HEK293 (cell line): ENCODE measurements around the gene HEBP2.

Experiments
- CTCF ChIA-PET: fragments of 350-600 bp; formaldehyde crosslinking; extraction: SDS; loops from one replicate; lab custom pipeline; 2021; ENCODE audit warnings: antibody characterized with exemption; lab: Yijun Ruan, JAX
- POLR2A ChIA-PET: fragments of 300-600 bp; formaldehyde crosslinking; extraction: SDS; loops from one replicate; lab custom pipeline; 2020; ENCODE audit warnings: antibody characterized with exemption, inconsistent platforms; lab: Yijun Ruan, JAX
- H3K27ac ChIP-seq: fragments of 200-500 bp; sonication (Bioruptor generic); 2 replicates; pipeline ENCODE4 v1.5.1; 2014; ENCODE audit warnings: low read depth, low read length, control low read depth, inconsistent platforms; ENCODE audit errors: extremely low read depth
- H3K36me3 ChIP-seq, 2 experiments: fragments of 200-500 bp in 1 of 2; sonication (Bioruptor generic) in 1 of 2; 1 replicate in 1 of 2; 2 replicates in 1 of 2; pipeline ENCODE4 v1.5.1; 2014 to 2017; ENCODE audit warnings: inconsistent platforms in 2 of 2, low read length in 2 of 2; ENCODE audit not compliant: control insufficient read depth in 2 of 2, insufficient read depth in 1 of 2
- H3K4me1 ChIP-seq: fragments of 200-500 bp; sonication (Bioruptor generic); 2 replicates; pipeline ENCODE4 v1.5.1; 2014; ENCODE audit warnings: mild to moderate bottlenecking, low read length, inconsistent platforms; ENCODE audit not compliant: control insufficient read depth, insufficient read depth
- H3K4me3 ChIP-seq: 2 replicates; pipeline ENCODE4 v1.5.1; 2011; ENCODE audit warnings: low read depth, mild to moderate bottlenecking, control low read depth, low read length, moderate library complexity
- H3K9me3 ChIP-seq: fragments of 200-500 bp; sonication (Bioruptor generic); 2 replicates; pipeline ENCODE4 v1.5.1; 2014; ENCODE audit warnings: low read depth, low read length, inconsistent platforms; ENCODE audit not compliant: control insufficient read depth, insufficient read depth
- BCL6B ChIP-seq: fragments of 450-650 bp; formaldehyde crosslinking; IDR thresholded peaks from 2 replicates; pipeline ENCODE4 v1.5.1; 2017; ENCODE audit warnings: missing biosample characterization, missing genetic modification characterization
- IKZF3 ChIP-seq: fragments of 450-650 bp; IDR thresholded peaks from 2 replicates; pipeline ENCODE4 v1.5.0; 2018; ENCODE audit warnings: missing biosample characterization, mild to moderate bottlenecking, missing genetic modification characterization, moderate library complexity
- INSM2 ChIP-seq: fragments of 450-650 bp; formaldehyde crosslinking; IDR thresholded peaks from 2 replicates; pipeline ENCODE4 v1.5.1; 2016; ENCODE audit warnings: missing biosample characterization, missing genetic modification characterization
- KLF7 ChIP-seq: fragments of 450-650 bp; formaldehyde crosslinking; IDR thresholded peaks from 2 replicates; pipeline ENCODE4 v1.5.1; 2016; ENCODE audit warnings: missing biosample characterization, missing genetic modification characterization, borderline replicate concordance
- MZF1 ChIP-seq: fragments of 450-650 bp; formaldehyde crosslinking; IDR thresholded peaks from 2 replicates; pipeline ENCODE4 v1.5.1; 2017; ENCODE audit warnings: missing biosample characterization, missing genetic modification characterization, borderline replicate concordance
- SETDB1 ChIP-seq: IDR thresholded peaks from one replicate; pipeline ENCODE4 v1.6.1; 2017; ENCODE audit warnings: mild to moderate bottlenecking, low read length, moderate library complexity, mixed read lengths; ENCODE audit not compliant: insufficient read length
- ZBTB20 ChIP-seq: fragments of 450-650 bp; formaldehyde crosslinking; IDR thresholded peaks from 2 replicates; pipeline ENCODE4 v1.5.1; 2016; ENCODE audit warnings: missing biosample characterization, missing genetic modification characterization
- ZBTB21 ChIP-seq: fragments of 450-650 bp; formaldehyde crosslinking; IDR thresholded peaks from 2 replicates; pipeline ENCODE4 v1.5.1; 2017; ENCODE audit warnings: missing biosample characterization, missing genetic modification characterization
- ZNF157 ChIP-seq: fragments of 450-650 bp; formaldehyde crosslinking; IDR thresholded peaks from 2 replicates; pipeline ENCODE4 v1.5.1; 2016; ENCODE audit warnings: missing biosample characterization, missing genetic modification characterization
- ZNF184 ChIP-seq: fragments of 450-650 bp; IDR thresholded peaks from 2 replicates; pipeline ENCODE4 v1.5.1; 2018; ENCODE audit warnings: missing biosample characterization, mild to moderate bottlenecking, missing genetic modification characterization
- ZNF221 ChIP-seq: fragments of 450-650 bp; formaldehyde crosslinking; IDR thresholded peaks from 2 replicates; pipeline ENCODE4 v1.5.1; 2017; ENCODE audit warnings: missing biosample characterization, missing genetic modification characterization, borderline replicate concordance
- ZNF223 ChIP-seq: fragments of 450-650 bp; formaldehyde crosslinking; IDR thresholded peaks from 2 replicates; pipeline ENCODE4 v1.5.1; 2016; ENCODE audit warnings: missing biosample characterization, missing genetic modification characterization
- ZNF37A ChIP-seq: fragments of 450-650 bp; IDR thresholded peaks from 2 replicates; pipeline ENCODE4 v1.5.1; 2018; ENCODE audit warnings: missing biosample characterization, missing genetic modification characterization
- ZNF394 ChIP-seq: fragments of 450-650 bp; formaldehyde crosslinking; IDR thresholded peaks from 2 replicates; pipeline ENCODE4 v1.5.1; 2016; ENCODE audit warnings: missing biosample characterization, missing genetic modification characterization, mild to moderate bottlenecking, moderate library complexity, borderline replicate concordance
- ZNF48 ChIP-seq: fragments of 450-650 bp; formaldehyde crosslinking; IDR thresholded peaks from 2 replicates; pipeline ENCODE4 v1.5.1; 2016; ENCODE audit warnings: missing biosample characterization, missing genetic modification characterization
- ZNF558 ChIP-seq: fragments of 450-650 bp; formaldehyde crosslinking; IDR thresholded peaks from 2 replicates; pipeline ENCODE4 v1.5.1; 2016; ENCODE audit warnings: missing biosample characterization, missing genetic modification characterization
- ZNF561 ChIP-seq: fragments of 450-650 bp; IDR thresholded peaks from 2 replicates; pipeline ENCODE4 v1.5.1; 2018; ENCODE audit warnings: missing biosample characterization, missing genetic modification characterization, borderline replicate concordance
- ZNF596 ChIP-seq: fragments of 450-650 bp; IDR thresholded peaks from 2 replicates; pipeline ENCODE4 v1.5.0; 2018; ENCODE audit warnings: missing biosample characterization, mild to moderate bottlenecking, missing genetic modification characterization, moderate library complexity
- ZNF670 ChIP-seq: fragments of 450-650 bp; formaldehyde crosslinking; IDR thresholded peaks from 2 replicates; pipeline ENCODE4 v1.5.1; 2016; ENCODE audit warnings: missing biosample characterization, missing genetic modification characterization, low read depth
- ZNF707 ChIP-seq: fragments of 450-650 bp; formaldehyde crosslinking; IDR thresholded peaks from 2 replicates; pipeline ENCODE4 v1.5.1; 2016; ENCODE audit warnings: missing biosample characterization, missing genetic modification characterization
- ZNF747 ChIP-seq: fragments of 450-650 bp; formaldehyde crosslinking; IDR thresholded peaks from 2 replicates; pipeline ENCODE4 v1.5.1; 2016; ENCODE audit warnings: missing biosample characterization, missing genetic modification characterization
- ZNF785 ChIP-seq: fragments of 450-650 bp; formaldehyde crosslinking; IDR thresholded peaks from 2 replicates; pipeline ENCODE4 v1.5.1; 2016; ENCODE audit warnings: missing biosample characterization, missing genetic modification characterization
- ZNF830 ChIP-seq: fragments of 450-650 bp; IDR thresholded peaks from 2 replicates; pipeline ENCODE4 v1.5.0; 2018; ENCODE audit warnings: missing biosample characterization, missing genetic modification characterization, low read depth, mild to moderate bottlenecking, moderate library complexity
- TF ChIP-seq, protein P1 (sequence below): fragments of 450-650 bp; formaldehyde crosslinking; IDR thresholded peaks from 2 replicates; pipeline ENCODE4 v1.5.1; 2016; ENCODE audit warnings: missing biosample characterization, missing genetic modification characterization, borderline replicate concordance

The HEBP2 gene

DNA sequence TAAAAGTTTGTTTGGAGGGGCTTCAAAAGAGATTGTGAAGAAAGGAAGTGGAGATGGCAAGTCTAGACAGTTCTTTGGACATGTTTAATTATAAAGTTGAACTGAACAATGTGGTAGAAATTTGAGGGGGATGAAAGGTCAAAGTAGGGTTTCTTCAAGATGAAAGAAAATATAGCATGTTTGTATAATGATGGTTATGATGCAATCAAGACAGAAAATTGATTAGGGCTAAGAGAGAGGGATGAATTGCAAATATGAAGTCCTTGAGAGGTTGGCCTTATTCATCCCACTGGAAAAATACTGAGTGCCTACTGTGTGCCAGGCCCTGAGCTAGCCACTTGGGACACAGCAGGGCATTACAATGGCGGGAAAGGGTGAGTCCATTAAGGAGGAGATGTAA, 57.6 kb downstream of the HEBP2 start:
- H3K36me3 ChIP-seq: peaks cover 0 to 16% of the 10 kb centered on the region in 2 experiments; a peak in 2 of 3 replicates
- H3K4me3 ChIP-seq: no peak overlapping the region
- TF ChIP-seq ZBTB20 (tag by site-specific recombination): no peak
- TF ChIP-seq ZNF221 (tag by site-specific recombination): no peak
- no peak for TF ChIP-seq BCL6B (tag by site-specific recombination)
- no peak for TF ChIP-seq ZNF223 (tag by site-specific recombination)
- TF ChIP-seq MZF1 (tag by site-specific recombination): no peak
- TF ChIP-seq ZNF558 (tag by site-specific recombination): no peak
- no peak for TF ChIP-seq KLF7 (tag by site-specific recombination)
- no peak for TF ChIP-seq ZNF561 (tag by site-specific recombination)
- no peak for TF ChIP-seq ZNF707 (tag by site-specific recombination)
- TF ChIP-seq SETDB1: no peak
- no peak for TF ChIP-seq ZNF37A (tag by site-specific recombination)
- TF ChIP-seq ZNF830 (tag by site-specific recombination): no peak
- TF ChIP-seq IKZF3 (tag by site-specific recombination): no peak
- TF ChIP-seq ZNF596 (tag by site-specific recombination): no peak
- TF ChIP-seq ZNF184: no peak
- TF ChIP-seq ZNF48 (tag by site-specific recombination): no peak
- no peak for TF ChIP-seq ZNF670
- TF ChIP-seq, protein P1, sequence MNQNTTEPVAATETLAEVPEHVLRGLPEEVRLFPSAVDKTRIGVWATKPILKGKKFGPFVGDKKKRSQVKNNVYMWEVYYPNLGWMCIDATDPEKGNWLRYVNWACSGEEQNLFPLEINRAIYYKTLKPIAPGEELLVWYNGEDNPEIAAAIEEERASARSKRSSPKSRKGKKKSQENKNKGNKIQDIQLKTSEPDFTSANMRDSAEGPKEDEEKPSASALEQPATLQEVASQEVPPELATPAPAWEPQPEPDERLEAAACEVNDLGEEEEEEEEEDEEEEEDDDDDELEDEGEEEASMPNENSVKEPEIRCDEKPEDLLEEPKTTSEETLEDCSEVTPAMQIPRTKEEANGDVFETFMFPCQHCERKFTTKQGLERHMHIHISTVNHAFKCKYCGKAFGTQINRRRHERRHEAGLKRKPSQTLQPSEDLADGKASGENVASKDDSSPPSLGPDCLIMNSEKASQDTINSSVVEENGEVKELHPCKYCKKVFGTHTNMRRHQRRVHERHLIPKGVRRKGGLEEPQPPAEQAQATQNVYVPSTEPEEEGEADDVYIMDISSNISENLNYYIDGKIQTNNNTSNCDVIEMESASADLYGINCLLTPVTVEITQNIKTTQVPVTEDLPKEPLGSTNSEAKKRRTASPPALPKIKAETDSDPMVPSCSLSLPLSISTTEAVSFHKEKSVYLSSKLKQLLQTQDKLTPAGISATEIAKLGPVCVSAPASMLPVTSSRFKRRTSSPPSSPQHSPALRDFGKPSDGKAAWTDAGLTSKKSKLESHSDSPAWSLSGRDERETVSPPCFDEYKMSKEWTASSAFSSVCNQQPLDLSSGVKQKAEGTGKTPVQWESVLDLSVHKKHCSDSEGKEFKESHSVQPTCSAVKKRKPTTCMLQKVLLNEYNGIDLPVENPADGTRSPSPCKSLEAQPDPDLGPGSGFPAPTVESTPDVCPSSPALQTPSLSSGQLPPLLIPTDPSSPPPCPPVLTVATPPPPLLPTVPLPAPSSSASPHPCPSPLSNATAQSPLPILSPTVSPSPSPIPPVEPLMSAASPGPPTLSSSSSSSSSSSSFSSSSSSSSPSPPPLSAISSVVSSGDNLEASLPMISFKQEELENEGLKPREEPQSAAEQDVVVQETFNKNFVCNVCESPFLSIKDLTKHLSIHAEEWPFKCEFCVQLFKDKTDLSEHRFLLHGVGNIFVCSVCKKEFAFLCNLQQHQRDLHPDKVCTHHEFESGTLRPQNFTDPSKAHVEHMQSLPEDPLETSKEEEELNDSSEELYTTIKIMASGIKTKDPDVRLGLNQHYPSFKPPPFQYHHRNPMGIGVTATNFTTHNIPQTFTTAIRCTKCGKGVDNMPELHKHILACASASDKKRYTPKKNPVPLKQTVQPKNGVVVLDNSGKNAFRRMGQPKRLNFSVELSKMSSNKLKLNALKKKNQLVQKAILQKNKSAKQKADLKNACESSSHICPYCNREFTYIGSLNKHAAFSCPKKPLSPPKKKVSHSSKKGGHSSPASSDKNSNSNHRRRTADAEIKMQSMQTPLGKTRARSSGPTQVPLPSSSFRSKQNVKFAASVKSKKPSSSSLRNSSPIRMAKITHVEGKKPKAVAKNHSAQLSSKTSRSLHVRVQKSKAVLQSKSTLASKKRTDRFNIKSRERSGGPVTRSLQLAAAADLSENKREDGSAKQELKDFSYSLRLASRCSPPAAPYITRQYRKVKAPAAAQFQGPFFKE (tag by site-specific recombination): no peak
- TF ChIP-seq ZNF394: no peak
- no peak for TF ChIP-seq ZNF785 (tag by site-specific recombination)
- H3K4me1 ChIP-seq: no peaks in the 10 kb centered on the region
- H3K27ac ChIP-seq: no peak overlapping the region
- H3K9me3 ChIP-seq: no peaks in the 10 kb centered on the region
- POLR2A ChIA-PET: no interaction called here
- CTCF ChIA-PET: interaction anchor here (0.8 kb wide), 1 partner anchor 47 kb away, joined by 4 read pairs; no protein-coding TSS in a partner anchor

- CTCF ChIA-PET: interaction anchor here (0.8 kb wide), 1 partner anchor 59 kb away, joined by 3 read pairs; no protein-coding TSS in a partner anchor
- no peaks in the 10 kb centered on the region for H3K9me3 ChIP-seq
- peaks cover 0 to 16% of the 10 kb centered on the region in 2 experiments; a peak in 2 of 3 replicates for H3K36me3 ChIP-seq
- H3K4me1 ChIP-seq: no peaks in the 10 kb centered on the region
- no peak overlapping the region for H3K4me3 ChIP-seq
- POLR2A ChIA-PET: no interaction called here
- no peak overlapping the region for H3K27ac ChIP-seq
- no peak for TF ChIP-seq INSM2
- TF ChIP-seq ZNF747 (tag by site-specific recombination): no peak
- no peak for TF ChIP-seq ZNF157 (tag by site-specific recombination)
- no peak for TF ChIP-seq ZBTB21 (tag by site-specific recombination)
These were observed 60.1 kb downstream of the HEBP2 start for GRCh38 chr6:138464085-138464484.
